IMR-90 (cell line): Measurements from ENCODE around the gene KLHL4. TPM values are rescaled to one million over a fixed set of nuclear protein-coding genes. Genes with fewer than 3 reads are reported as not detected.
A peak's percentile ranks its signal among the peaks of the same experiment; 100 is the strongest.

ENCODE experiments used
- ATAC-seq: fragments of 200-7000 bp; cut with Tn5 transposase; 2 replicates; pipeline ENCODE4 v1.9.1; 2020; ENCODE audit warnings: low read depth, mild to moderate bottlenecking, moderate library complexity
- BruUV-seq: library from RNA; stranded (reverse); fragments of 400-500 nt; replicated peaks from 2 replicates; lab custom pipeline; 2021; lab: Mats Ljungman, UMichigan
- CTCF ChIA-PET: fragments of 300-600 bp; formaldehyde crosslinking; extraction: SDS; loops from one replicate; lab custom pipeline; 2021; ENCODE audit warnings: antibody characterized with exemption; lab: Yijun Ruan, JAX
- POLR2A ChIA-PET: fragments of 300-600 bp; sonication (Branson Sonifier 250); formaldehyde crosslinking; loops from one replicate; lab custom pipeline; 2022; ENCODE audit warnings: antibody characterized with exemption; ENCODE audit not compliant: unreplicated experiment; lab: Charles Lee
- DNase-seq: peaks from one replicate; pipeline ENCODE4 v3.0.0; 2013
- H2AFZ ChIP-seq: replicated peaks from 2 replicates; pipeline ENCODE3; 2013; ENCODE audit warnings: low read length, mild to moderate bottlenecking; ENCODE audit not compliant: poor library complexity
- H2AK5ac ChIP-seq: 2 replicates; pipeline ENCODE4 v1.6.1; 2013; ENCODE audit warnings: low read depth, low read length, inconsistent platforms
- H2AK9ac ChIP-seq: replicated peaks from 2 replicates; pipeline ENCODE3; 2013; ENCODE audit warnings: mild to moderate bottlenecking, low read depth, low read length, moderate library complexity; ENCODE audit not compliant: poor library complexity
- H2BK120ac ChIP-seq: 2 replicates; pipeline ENCODE4 v1.6.1; 2013; ENCODE audit warnings: low read depth, low read length, inconsistent platforms
- H2BK15ac ChIP-seq: 3 replicates; pipeline ENCODE4 v1.6.1; 2013; ENCODE audit warnings: low read depth, low read length, inconsistent platforms
- H2BK20ac ChIP-seq: 2 replicates; pipeline ENCODE4 v1.6.1; 2013; ENCODE audit warnings: low read depth, mild to moderate bottlenecking, inconsistent platforms, low read length, moderate library complexity
- H2BK5ac ChIP-seq: 2 replicates; pipeline ENCODE4 v1.6.1; 2013; ENCODE audit warnings: mild to moderate bottlenecking, low read depth, low read length, inconsistent platforms; ENCODE audit not compliant: poor library complexity, severe bottlenecking
- H3K14ac ChIP-seq: replicated peaks from 2 replicates; pipeline ENCODE4 v1.6.1; 2013; ENCODE audit warnings: low read depth, low read length, inconsistent platforms
- H3K18ac ChIP-seq: 2 replicates; pipeline ENCODE4 v1.6.1; 2013; ENCODE audit warnings: low read depth, low read length, control low read depth
- H3K23ac ChIP-seq: 2 replicates; pipeline ENCODE4 v1.6.1; 2013; ENCODE audit warnings: low read depth, low read length, inconsistent platforms
- H3K27ac ChIP-seq: 2 replicates; pipeline ENCODE4 v1.5.1; 2013; ENCODE audit warnings: mild to moderate bottlenecking, control low read depth, low read length; ENCODE audit not compliant: insufficient read depth
- H3K27me3 ChIP-seq: 2 replicates; pipeline ENCODE4 v1.6.1; 2013; ENCODE audit warnings: low read length; ENCODE audit not compliant: control insufficient read depth, insufficient read depth
- H3K36me3 ChIP-seq: 2 replicates; pipeline ENCODE4 v1.6.1; 2013; ENCODE audit warnings: low read length, mixed read lengths; ENCODE audit not compliant: control insufficient read depth, insufficient read depth
- H3K4ac ChIP-seq: 2 replicates; pipeline ENCODE4 v1.6.1; 2013; ENCODE audit warnings: low read depth, low read length, inconsistent platforms
- H3K4me1 ChIP-seq: 2 replicates; pipeline ENCODE4 v1.6.1; 2013; ENCODE audit warnings: low read length, mixed read lengths; ENCODE audit not compliant: control insufficient read depth, insufficient read depth
- H3K4me2 ChIP-seq: 2 replicates; pipeline ENCODE4 v1.6.1; 2013; ENCODE audit warnings: low read depth, mild to moderate bottlenecking, control low read depth, low read length, moderate library complexity
- H3K4me3 ChIP-seq: 2 replicates; pipeline ENCODE4 v1.5.1; 2013; ENCODE audit warnings: low read depth, mild to moderate bottlenecking, control low read depth, low read length, moderate library complexity; ENCODE audit not compliant: insufficient read depth
- H3K56ac ChIP-seq: 2 replicates; pipeline ENCODE4 v1.6.1; 2013; ENCODE audit warnings: low read length, inconsistent platforms; ENCODE audit not compliant: insufficient read depth; ENCODE audit errors: extremely low read depth
- H3K79me1 ChIP-seq, 2 experiments: 2 replicates each; pipeline ENCODE4 v1.6.1; 2013; ENCODE audit warnings: low read length in 2 of 2, inconsistent platforms in 1 of 2, low read depth in 1 of 2
- H3K9ac ChIP-seq: 2 replicates; pipeline ENCODE4 v1.6.1; 2013; ENCODE audit warnings: low read depth, low read length, control low read depth
- H3K9me1 ChIP-seq: 2 replicates; pipeline ENCODE4 v1.6.1; 2013; ENCODE audit warnings: low read length, inconsistent platforms; ENCODE audit not compliant: insufficient read depth
- H3K9me3 ChIP-seq: 2 replicates; pipeline ENCODE4 v1.6.1; 2013; ENCODE audit warnings: low read length; ENCODE audit not compliant: control insufficient read depth, insufficient read depth
- H4K20me1 ChIP-seq: 2 replicates; pipeline ENCODE4 v1.6.1; 2013; ENCODE audit warnings: low read length, inconsistent platforms; ENCODE audit not compliant: insufficient read depth
- H4K5ac ChIP-seq: 2 replicates; pipeline ENCODE4 v1.6.1; 2013; ENCODE audit warnings: mild to moderate bottlenecking, low read depth, low read length, control low read depth
- H4K8ac ChIP-seq, 2 experiments: 2 replicates each; pipeline ENCODE4 v1.6.1; 2013; ENCODE audit warnings: low read depth in 2 of 2, low read length in 2 of 2, control low read depth in 1 of 2, inconsistent platforms in 1 of 2
- H4K91ac ChIP-seq: 2 replicates; pipeline ENCODE4 v1.6.1; 2013; ENCODE audit warnings: low read depth, low read length, inconsistent platforms; ENCODE audit not compliant: insufficient read depth
- CEBPB ChIP-seq: IDR thresholded peaks from 2 replicates; pipeline ENCODE4 v1.6.1; 2012; ENCODE audit warnings: low read depth, low read length, improper control_type of control experiment
- SMC3 ChIP-seq: fragments of 150-350 bp; IDR thresholded peaks from 2 replicates; pipeline ENCODE4 v1.6.1; 2016; ENCODE audit warnings: low read depth, mild to moderate bottlenecking, antibody characterized with exemption, low read length, moderate library complexity
- WGBS, 2 experiments: methylation state at CpG; one replicate each; pipeline versions ENCODE4 v1.1.5 to v1.1.7; 2013; ENCODE audit warnings: missing lambda C conversion rate in 2 of 2; ENCODE audit not compliant: insufficient read length in 1 of 2; ENCODE audit errors: extremely low coverage in 2 of 2; 5-methylcytosine and 5-hydroxymethylcytosine counted together
- dilution Hi-C: fragments of 300-500 bp; cut with HindIII; formaldehyde crosslinking; loops from one replicate; pipeline ENCODE4 v1.14.3; 2018; ENCODE audit warnings: low sequenced_read_pairs; ENCODE audit not compliant: unreplicated experiment
- in situ Hi-C: fragments of 300-500 bp; cut with MboI; formaldehyde crosslinking; loops from 3 replicates; pipeline ENCODE4 v1.14.3; 2019; ENCODE audit warnings: low sequenced_read_pairs, inconsistent platforms, mixed read lengths
- intact Hi-C: fragments of 100-400 bp; cut with micrococcal nuclease; formaldehyde crosslinking; loops from 2 replicates; pipeline ENCODE4 v1.10.0; 2022
- polyA plus RNA-seq, 3 experiments: library from polyadenylated mRNA; depleted of rRNA; stranded (reverse); fragments of >200 nt; gene quantifications; 2 replicates each; pipeline ENCODE4 v1.2.3, GENCODE V29; 2012; ENCODE audit warnings: low replicate concordance in 1 of 3
- total RNA-seq: library from RNA; depleted of rRNA; stranded (reverse); fragments of >200 nt; gene quantifications from 2 replicates; pipeline ENCODE4 v1.2.3, GENCODE V29; 2012
- TF ChIP-seq, protein P1 (sequence below): conservative IDR thresholded peaks from 2 replicates; pipeline ENCODE4 v1.5.1; 2012; ENCODE audit warnings: mild to moderate bottlenecking, low read depth, low read length, improper control_type of control experiment
- TF ChIP-seq, protein P2 (sequence below): fragments of 150-350 bp; IDR thresholded peaks from 2 replicates; pipeline ENCODE4 v1.6.1; 2017; ENCODE audit warnings: mild to moderate bottlenecking, antibody characterized with exemption, low read length, low read depth

The KLHL4 gene
- total and polyA plus RNA-seq, 2 of the 4 experiments (the other 2 are of a cell fraction) = 0.50 to 1.4 TPM

DNA sequence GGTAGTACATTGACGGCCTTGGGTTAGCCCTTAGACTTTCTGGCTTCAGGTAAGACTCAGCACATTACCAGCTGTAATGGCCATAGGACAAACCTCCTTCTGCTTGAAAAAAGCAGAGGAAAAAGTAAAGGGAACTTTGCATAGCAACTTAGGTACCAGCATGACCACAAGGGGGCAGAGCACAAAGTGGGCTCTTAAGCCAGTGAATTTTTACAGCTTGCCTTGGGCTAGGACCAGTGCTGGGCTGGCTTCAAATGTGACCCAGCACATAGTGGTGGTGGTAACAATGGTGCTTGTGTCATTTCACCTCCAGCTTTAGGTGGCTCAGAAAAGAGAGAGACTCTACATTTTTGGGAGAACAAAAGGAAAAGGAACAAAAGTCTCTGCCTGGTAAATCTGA is 66.1 kb downstream of the KLHL4 start:
- DNase-seq (peak; percentile 10), ATAC-seq (no peak)
- in situ Hi-C loops (no loop called here), dilution Hi-C loops (no loop called here), intact Hi-C loops (no loop called here)
- Histone ChIP-seq H3K4me1 (no peaks in the 10 kb centered on the region), H2AFZ (no peak overlapping the region), H3K23ac (no peak overlapping the region), H3K9ac (no peak overlapping the region), H3K36me3 (no peaks in the 10 kb centered on the region), H3K4ac (no peak overlapping the region), H3K56ac (no peak overlapping the region), H3K27ac (no peak overlapping the region), H3K79me1 (no peaks in the 10 kb centered on the region), H3K18ac (no peak overlapping the region), H2AK9ac (no peak overlapping the region), H2AK5ac (no peak overlapping the region), H4K91ac (no peak overlapping the region), H2BK20ac (no peak overlapping the region), H3K14ac (no peak overlapping the region), H4K5ac (no peak overlapping the region), H3K4me3 (no peak overlapping the region), H4K20me1 (no peaks in the 10 kb centered on the region), H3K9me3 (no peaks in the 10 kb centered on the region; the same call in 1 of the 2 replicates), H3K4me2 (no peak overlapping the region), H2BK5ac (no peak overlapping the region), H3K9me1 (no peaks in the 10 kb centered on the region), H2BK15ac (no peak overlapping the region), H4K8ac (no peak overlapping the region), H3K27me3 (no peaks in the 10 kb centered on the region), H2BK120ac (no peak overlapping the region)
- no TSS peak for BruUV-seq
- no CpG with 5 or more reads among the region's 1 CpG for WGBS, 2 experiments
- POLR2A ChIA-PET = no interaction called here
- TF ChIP-seq SMC3 (no peak), CEBPB (no peak)
- TF ChIP-seq, protein P1, sequence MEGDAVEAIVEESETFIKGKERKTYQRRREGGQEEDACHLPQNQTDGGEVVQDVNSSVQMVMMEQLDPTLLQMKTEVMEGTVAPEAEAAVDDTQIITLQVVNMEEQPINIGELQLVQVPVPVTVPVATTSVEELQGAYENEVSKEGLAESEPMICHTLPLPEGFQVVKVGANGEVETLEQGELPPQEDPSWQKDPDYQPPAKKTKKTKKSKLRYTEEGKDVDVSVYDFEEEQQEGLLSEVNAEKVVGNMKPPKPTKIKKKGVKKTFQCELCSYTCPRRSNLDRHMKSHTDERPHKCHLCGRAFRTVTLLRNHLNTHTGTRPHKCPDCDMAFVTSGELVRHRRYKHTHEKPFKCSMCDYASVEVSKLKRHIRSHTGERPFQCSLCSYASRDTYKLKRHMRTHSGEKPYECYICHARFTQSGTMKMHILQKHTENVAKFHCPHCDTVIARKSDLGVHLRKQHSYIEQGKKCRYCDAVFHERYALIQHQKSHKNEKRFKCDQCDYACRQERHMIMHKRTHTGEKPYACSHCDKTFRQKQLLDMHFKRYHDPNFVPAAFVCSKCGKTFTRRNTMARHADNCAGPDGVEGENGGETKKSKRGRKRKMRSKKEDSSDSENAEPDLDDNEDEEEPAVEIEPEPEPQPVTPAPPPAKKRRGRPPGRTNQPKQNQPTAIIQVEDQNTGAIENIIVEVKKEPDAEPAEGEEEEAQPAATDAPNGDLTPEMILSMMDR = peak; percentile 37
- TF ChIP-seq, protein P2, sequence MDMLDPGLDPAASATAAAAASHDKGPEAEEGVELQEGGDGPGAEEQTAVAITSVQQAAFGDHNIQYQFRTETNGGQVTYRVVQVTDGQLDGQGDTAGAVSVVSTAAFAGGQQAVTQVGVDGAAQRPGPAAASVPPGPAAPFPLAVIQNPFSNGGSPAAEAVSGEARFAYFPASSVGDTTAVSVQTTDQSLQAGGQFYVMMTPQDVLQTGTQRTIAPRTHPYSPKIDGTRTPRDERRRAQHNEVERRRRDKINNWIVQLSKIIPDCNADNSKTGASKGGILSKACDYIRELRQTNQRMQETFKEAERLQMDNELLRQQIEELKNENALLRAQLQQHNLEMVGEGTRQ = no peak
- CTCF ChIA-PET = no interaction called here
